GM21360 (cell line): ENCODE measurements around the gene TMEM131L.
"Not testable (repeated sequence)": the region's sequence is repeated elsewhere in the genome, so short reads cannot be mapped to it uniquely, and the experiment has no call there.

Source experiments
- ATAC-seq: cut with Tn5 transposase; IDR thresholded peaks from one replicate; pipeline ENCODE4 v1.9.1; 2021; ENCODE audit warnings: mild to moderate bottlenecking, moderate library complexity; ENCODE audit not compliant: unreplicated experiment

Gene TMEM131L

DNA sequence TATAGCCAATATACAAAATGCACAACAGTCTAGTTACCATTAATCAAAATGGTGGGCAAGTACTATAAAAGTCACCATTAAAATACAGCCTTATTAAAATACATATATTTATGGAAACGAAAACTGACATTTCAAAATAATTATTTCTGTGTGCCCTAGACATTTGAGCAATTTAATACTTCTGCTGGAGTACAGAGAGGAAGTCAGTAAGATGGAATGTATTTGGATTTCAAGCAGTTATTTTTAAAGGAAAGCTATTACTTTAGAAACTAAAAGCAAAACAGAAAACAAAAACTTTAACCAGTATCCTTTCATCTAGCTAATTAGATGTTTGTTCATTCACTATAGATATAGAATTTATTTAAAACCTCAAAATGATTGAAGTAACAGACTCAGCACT, 180.1 kb downstream of the TMEM131L start:
- ATAC-seq: no peak

DNA sequence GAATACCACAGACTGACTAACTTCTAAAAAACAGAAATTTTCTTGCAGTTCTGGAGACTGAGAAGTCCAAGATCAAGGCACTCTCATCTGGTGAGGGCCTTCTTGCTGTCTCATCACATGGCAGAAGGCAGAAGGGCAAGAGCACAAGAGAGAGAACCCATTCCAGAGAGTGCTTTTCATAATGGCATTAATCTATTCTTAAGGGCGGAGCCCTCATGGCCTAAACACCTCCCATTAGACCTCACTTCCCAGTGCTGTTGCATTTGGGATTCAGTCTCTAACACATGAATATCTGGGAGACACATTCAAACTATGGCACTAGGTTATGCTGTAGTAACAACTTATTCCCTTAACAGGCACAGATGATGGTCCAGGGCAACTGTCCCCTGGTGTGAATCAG, 180.8 kb downstream of the TMEM131L start:
- no peak for ATAC-seq

DNA sequence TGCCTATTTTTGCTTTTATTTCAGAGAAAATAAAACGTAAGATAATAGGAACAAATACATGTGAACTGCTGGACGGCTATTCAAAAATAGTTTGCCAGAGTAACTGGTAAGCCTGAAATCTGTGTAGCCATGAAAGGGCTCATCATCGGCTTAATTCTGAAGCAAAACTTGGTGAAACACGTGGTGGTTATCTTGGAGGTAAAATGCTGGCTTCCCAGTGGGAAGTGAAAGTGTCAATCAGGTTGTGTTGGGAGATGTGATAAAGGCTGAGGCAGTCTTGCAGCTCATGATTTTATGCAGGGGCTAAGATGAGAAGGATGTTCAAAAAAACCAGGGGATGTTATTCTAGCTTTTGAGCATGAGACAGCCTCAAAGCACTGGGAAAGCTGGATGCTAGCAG, 181.8 kb downstream of the TMEM131L start:
- ATAC-seq: no peak

DNA sequence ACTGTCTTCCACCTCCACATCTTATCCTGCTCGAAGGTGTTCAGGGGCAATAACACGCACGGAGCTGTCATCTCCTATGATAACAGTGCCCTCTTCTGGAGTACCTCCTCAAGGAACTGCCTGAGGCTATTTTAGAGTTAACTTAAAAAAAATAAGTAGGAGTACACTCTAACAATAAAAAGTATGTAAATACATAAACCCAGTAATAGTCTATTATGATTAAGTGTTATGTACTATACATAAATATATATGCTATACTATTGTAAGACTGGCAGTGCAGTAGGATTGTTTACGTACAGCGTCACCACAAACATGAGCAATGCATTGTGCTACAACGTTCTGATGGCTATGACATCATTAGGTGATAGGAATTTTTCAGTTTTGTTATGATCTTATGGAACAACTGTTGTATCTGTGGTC, 183.4 kb downstream of the TMEM131L start:
- ATAC-seq: no peak

DNA sequence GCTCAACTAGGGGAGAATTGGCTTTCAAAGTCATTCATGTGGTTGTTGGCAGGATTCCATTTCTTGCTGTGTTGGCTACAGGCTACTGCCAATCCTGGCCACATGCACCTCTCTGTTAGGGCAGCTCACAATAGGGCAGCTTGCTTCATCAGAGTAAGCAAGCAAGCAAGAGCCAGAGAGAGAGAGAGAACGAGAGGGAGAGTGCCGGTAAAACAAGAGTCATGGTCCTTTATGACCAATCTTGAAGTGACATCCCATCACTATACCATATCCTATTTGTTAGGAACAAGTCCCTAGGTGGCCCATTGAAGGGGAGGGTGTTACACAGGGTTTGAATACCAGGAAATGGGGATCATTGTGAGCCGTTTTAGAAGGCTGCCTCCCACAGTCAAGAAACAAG, 185.0 kb downstream of the TMEM131L start:
- ATAC-seq: no peak

DNA sequence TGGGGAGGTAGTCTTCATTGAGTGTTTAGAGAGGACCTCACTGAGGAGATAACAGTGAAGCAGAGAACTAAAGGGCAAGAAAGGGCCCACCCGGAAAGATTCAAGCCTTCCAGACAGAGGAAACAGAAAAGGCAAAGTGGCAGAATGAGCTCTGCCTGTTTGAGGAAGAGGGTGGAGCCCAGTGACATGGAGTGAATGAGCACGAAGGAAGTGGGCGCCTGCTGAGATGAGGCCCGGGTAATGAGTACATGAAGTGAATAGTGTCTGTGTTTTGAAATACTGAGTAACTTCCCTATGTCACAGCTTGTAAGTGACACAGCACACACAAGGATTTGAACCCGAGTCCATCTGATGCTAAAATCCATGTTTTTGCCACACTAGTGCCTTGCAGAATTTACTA, 185.4 kb downstream of the TMEM131L start:
- no peak for ATAC-seq

DNA sequence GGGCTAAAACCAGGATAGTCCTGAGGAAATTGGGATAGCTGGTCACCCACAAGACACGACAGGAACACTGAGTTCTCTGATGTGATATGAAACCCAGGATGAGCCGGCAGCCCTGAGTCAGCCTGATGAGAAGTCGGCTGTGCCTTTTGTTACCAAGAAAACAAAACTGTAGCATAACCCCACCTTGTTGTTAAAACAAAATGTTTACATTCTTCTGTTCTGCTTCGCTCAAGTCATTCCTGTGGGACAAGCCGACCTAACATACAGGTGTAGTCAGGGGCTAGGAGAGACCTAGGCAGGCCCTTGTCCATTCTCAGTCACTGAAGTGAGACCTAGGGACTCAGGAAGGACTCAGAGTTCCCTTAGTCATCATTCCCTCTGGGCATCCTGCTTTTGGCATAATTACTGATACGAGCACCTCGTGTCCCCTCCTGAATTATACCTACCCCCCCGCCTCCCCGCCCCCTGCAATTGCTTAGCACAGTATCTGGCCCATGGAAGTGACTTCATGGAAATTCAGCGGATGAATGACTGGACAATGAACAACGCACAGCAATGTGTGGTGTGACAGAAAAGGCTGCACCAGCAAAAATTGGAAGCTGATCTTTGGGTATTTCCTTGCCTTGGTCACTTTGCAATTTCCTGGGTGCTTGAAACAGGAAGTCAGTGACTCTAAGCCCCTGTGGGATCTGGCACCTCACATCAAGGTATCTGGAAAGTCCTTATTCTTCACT, 186.1 kb downstream of the TMEM131L start:
- ATAC-seq: no peak

DNA sequence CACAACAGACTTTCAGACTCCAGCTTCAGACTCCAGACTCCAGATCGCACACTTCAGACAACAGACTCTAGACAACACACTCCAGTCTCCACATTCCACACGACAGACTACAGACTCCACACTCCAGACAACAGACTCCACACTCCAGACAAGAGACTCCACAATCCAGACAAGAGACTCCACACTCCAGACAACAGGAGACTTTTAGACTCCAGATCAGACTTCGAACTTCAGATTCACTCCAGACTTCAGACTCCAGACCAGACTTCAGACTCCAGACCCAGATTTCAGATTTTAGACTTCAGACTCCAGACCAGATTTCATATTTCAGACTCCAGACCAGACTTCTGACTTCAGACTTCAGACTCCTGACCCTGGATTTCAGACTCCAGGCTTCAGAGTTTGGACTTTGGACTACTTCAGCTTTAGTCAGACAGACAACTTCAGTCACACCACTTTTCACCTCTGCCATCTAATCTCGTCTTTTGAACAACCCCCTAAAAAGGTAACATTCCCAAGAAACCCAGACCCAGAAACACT, 188.9 kb downstream of the TMEM131L start:
- ATAC-seq: no peak

DNA sequence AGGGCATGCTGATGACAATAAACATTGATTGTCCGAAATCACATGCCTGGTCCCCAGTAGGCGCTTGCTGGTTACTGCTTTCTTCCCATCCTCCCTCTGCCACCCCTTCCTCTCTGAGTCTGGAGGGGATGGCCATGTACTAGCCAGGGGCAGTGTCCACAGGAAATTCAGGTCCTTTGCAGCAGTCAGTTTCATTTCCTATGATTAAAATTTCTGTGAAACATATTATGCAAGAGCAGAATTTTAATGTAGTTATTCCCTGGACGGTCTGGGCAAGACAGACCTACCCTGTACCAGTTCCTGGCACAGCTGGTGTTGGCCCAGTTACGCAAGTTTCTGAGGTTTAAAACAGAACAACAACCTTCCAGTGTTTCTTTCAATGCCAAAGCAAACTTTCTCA, 189.8 kb downstream of the TMEM131L start:
- ATAC-seq: no peak

DNA sequence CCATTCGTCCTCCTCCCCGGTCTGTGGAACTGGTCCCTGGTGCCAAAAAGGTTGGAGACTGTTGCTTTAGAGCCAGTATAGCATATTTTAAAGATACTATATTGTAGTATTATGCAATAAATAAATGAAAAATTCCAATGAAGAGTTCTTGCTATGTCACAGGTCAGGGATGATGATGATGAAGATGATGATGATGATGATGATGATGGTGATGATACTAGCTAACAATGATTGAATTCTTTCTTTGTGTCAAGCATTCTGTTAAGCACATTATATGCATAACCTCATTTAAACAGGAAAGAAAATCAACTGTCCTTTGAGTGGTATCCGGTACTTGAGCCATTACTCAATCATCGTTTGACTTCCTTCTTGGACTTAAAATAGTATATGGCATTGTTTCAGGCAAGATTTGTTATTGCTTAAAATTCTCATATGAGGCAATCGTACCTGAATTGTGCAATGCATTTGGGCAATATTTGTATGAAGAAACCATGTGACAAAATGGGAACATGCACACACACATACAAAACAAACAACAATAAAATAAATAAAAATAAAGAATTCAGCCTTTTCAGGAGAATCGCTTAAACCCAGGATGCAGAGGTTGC, 195.2 kb downstream of the TMEM131L start:
- no peak for ATAC-seq

DNA sequence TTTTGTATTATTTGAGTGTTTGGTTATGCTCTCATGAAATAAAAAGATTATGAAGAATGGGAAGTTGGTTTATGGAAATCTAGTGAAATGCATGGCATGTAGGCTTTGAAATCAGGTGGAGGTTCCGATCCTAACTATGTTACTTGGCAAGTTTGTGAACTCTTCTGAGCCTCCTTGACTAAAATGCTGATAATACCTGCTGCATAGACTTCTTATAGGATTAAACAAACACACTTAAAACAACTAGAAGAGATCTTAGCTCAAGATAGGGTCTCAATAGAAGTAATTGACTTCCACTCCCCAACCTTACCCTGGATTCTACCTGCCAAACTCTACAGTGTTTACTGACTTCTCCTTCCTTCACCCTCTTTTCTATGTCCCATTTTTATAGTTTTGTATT, 195.7 kb downstream of the TMEM131L start:
- ATAC-seq: no peak

DNA sequence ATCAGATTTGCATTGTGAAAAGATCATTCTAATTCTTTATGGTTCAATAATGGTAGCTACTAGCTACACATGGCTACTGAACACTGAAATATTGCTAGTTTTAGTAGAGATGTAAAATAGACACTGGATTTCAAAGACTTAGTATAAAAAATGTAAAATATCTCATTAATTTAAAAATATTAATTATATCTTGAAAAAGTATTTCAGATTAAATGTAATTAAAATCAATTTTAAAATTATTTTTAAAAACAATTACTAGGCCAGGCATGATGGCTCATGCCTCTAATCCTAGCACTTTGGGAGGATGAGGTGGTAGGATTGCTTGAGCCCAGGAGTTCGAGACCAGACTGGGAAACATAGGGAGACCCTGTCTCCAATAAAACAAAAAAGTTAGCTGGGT, 197.5 kb downstream of the TMEM131L start:
- ATAC-seq: no peak

DNA sequence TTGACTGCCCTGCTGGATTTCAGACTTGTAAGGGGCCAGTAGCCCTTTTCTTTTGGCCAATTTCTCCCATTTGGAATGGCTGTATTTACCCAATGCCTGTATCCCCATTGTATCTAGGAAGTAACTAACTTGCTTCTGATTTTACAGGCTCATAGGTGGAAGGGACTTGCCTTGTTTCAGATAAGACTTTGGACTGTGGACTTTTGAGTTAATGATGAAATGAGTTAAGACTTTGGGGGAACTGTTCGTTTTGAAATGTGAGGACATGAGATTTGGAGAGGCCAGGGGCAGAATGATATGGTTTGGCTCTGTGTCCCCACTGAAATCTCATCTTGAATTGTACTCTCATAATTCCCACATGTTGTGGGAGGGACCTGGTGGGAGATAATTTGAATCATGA, 200.3 kb downstream of the TMEM131L start:
- ATAC-seq: not testable (repeated sequence)

DNA sequence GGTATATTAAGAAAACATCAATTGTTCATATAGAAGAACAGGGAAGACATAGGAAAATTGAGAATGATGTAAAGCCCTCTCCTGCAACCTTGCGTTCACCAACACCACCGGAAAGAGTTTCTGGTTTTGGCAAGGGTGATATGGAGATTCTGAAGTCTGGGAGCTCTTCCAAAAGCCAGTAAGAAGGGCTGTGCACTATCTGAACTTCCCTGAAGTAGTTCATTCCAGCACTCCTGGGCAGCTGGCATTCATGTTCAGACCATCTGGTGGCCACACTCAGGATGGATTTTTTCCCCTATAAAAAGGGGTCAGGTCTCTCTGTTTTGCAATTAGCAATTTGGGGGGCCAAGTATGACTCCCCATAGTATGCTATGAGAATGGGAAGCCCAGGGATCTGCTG, 202.5 kb downstream of the TMEM131L start:
- no peak for ATAC-seq

DNA sequence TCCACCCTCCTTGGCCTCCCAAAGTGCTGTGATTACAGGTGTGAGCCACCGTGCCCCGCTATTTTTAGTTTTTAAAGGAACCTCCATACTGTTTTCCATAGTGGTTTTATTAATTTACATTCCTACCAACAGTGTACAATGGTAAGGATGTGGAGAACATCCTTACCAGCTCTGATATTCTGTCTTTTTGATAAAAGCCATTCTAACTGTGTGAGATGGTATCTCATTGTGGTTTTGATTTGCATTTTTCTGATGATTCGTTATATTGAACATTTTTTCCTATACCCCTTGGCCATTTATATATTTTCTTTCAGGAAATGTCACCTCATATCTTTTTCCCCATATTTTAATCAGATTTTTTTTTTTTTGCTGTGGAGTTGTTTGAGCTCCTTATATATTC, 203.7 kb downstream of the TMEM131L start:
- no peak for ATAC-seq

DNA sequence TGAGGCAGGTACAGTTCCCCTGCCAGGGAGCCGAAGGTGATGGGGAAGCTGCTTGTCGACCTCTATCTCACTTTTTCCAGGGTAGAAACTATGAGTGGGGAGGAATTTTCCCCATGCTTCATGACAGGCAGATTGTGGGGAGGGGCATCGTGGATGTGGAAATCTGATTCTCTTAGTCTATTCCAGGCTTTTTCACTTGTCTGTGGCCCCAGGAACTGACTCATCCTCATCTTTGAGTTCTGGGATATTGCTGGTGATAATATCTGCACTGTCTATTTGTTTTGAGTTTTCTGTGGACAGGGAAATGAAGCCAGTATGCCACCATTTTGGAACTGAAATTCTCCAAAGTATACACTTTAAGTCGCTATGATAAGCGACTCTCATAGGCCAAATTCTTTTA, 210.3 kb downstream of the TMEM131L start:
- ATAC-seq: no peak

DNA sequence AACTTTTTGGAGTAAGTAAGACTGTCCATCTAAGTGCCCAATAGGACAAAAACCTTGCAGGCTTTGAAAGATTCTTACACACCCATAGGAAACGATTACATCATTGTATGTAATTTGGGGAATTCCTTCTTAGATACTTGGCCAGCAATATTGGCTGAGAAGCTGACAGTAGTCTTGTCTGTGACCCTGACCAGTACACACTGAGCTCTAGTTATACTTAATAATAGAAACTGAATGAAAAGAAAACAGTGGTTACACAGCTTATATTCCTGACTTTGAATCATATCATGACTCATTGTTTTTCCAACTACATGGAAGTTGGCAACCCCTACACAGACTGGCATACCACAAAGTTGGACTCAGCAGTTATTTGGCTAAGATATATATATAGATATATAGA, 210.8 kb downstream of the TMEM131L start:
- no peak for ATAC-seq

DNA sequence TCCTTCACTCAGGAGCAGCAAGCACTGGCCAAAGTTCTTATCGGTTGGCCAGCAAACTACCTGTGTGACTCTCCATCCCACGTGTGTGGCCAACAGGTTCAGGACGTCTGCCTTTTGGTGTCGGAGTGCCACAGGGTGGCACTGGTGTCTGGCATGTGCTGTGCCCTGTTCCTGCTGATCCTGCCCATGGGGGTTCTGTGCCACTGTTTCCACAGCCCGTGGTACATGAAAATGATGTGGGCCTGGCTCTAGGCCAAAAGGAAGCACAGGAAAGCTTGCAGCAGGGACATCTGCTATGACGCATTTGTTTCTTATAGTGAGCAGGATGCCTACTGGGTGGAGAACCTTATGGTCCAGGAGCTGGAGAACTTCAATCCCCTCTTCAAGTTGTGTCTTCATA, 213.3 kb downstream of the TMEM131L start:
- no peak for ATAC-seq

DNA sequence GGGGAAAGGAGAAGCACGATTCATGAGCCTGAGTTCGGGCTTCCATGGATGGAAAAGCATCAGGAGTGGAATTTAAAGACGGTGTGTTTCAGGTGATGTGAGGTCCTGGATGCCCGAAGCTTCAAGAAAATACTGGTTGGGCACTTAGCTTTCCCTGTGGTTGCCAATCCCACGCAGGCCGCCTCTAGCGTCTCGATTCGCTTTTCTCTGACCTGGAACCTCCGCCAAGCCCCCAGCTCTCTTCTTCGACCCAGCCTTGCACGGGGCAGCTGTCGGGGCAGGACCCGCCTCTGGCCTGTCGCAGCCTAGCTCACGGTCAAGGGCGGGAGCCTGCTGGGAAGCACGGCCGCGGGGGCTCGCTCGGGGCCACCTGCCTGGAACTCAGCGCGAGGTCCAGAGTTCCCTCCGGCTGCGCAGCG, 217.6 kb downstream of the TMEM131L start:
- ATAC-seq: no peak

DNA sequence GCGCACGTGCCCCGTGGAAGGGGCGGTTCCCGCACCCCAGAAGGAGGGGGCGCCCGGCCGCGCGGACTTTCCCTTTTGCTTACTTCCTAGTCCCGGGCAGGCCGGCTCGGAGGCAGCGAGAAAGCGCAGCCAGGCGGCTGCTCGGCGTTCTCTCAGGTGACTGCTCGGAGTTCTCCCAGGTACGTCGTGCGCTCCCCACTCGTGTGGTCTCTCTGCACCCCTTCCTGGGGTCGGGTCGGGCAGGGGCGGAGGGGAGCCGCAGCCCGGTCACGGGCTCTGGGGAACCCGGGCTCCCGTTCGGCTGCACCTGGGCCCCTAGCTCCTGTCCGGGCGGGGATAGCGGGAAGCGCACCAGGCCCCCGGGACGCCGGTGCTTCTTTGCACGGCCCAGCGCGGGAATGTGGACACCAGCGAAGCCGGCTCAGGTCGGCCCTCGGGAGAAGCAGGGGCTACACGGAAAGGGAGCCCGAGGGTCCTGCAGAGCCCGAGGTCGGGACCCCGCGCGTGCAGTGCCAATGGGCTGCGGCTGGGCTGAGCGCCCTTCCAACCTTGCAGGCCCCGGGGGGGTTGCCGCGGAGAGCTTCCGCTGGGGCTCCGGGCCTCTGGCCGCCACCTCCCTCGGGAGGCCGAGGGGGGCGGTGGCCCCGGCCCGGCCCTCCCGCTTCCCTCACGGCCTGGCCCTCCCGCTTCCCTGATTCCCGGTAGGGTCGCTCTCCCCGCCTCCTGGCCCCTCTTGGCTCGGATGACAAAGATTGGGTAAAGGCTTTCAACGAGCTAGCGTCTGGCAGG, 218.2 kb downstream of the TMEM131L start, which contains the start of gene TLR2:
Gene TLR2, plus strand, starts transcription at position 99 of the 789 bp plus-strand sequence. CDS start 18,628 bp downstream, outside the sequence.
- peak; percentile 94 for ATAC-seq

DNA sequence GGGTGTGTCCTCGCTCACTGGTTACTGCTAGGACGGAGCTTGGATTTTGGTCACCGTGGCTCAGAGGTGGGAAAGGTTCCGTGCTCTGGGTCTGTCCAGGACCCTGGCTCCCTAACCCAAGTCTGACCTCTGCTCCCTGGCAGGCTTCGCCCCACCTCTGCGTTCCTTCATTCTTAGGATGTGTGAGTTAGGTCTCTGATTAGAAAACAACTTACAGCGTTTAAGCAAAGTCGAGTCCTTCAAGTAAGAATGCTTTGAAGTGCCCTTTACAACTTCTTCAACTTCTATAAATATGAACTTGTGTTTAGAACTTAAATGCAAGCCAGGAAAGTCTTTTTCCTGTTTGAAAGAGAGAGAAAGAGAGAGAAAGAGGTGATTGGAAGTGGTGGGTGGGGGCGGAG, 218.8 kb downstream of the TMEM131L start:
- no peak for ATAC-seq
